Tibial nerve (tissue), 4 donors: ENCODE measurements around the gene IGLON5. TPM values are rescaled to one million over a fixed set of nuclear protein-coding genes. Genes with fewer than 3 reads are reported as not detected.

Experiments used
- DNase-seq, 2 donors: peaks; one replicate each; pipeline ENCODE4 v3.0.0-alpha.2; 2019; ENCODE audit warnings: low spot score in 2 of 2
- H3K27ac ChIP-seq, 4 donors: fragments of 200-600 bp; sonication (generic) in 3 of 4; one replicate each; pipeline ENCODE4 v1.5.1; 2017 to 2019; ENCODE audit warnings: mild to moderate bottlenecking in 1 of 4
- H3K27me3 ChIP-seq, 2 donors: fragments of 200-600 bp; sonication (generic) in 1 of 2; one replicate each; pipeline versions ENCODE4 v1.5.1 to v1.6.0; 2017 to 2019
- H3K36me3 ChIP-seq, 3 donors: fragments of 200-600 bp; sonication (generic); one replicate each; pipeline ENCODE4 v1.5.1; 2018 to 2019
- H3K4me1 ChIP-seq, 4 donors: fragments of 200-600 bp; sonication (generic) in 3 of 4; one replicate each; pipeline ENCODE4 v1.5.1; 2017 to 2019
- H3K4me3 ChIP-seq, 4 donors: fragments of 200-600 bp; sonication (generic) in 3 of 4; one replicate each; pipeline ENCODE4 v1.5.1; 2017 to 2019; ENCODE audit warnings: mild to moderate bottlenecking in 1 of 4, moderate library complexity in 1 of 4
- H3K9me3 ChIP-seq, 4 donors: fragments of 200-600 bp; sonication (generic) in 3 of 4; one replicate each; pipeline ENCODE4 v1.5.1; 2017 to 2019
- EP300 ChIP-seq, 2 donors: sonication (generic); formaldehyde crosslinking; IDR thresholded peaks; one replicate each; pipeline ENCODE4 v1.6.1; 2017; ENCODE audit warnings: antibody characterized with exemption in 2 of 2, mild to moderate bottlenecking in 1 of 2
- POLR2A ChIP-seq, 2 donors: fragments of 450-650 bp; IDR thresholded peaks; one replicate each; pipeline ENCODE4 v1.6.1; 2017; ENCODE audit warnings: antibody characterized with exemption in 2 of 2, mild to moderate bottlenecking in 2 of 2, moderate library complexity in 2 of 2
- WGBS, 2 donors: methylation state at CpG; one replicate each; pipeline ENCODE4 v1.1.5; 2018; 5-methylcytosine and 5-hydroxymethylcytosine counted together
- total RNA-seq, 4 donors: library from RNA; depleted of rRNA; stranded (reverse); fragments of >200 nt; gene quantifications; one replicate each; pipeline ENCODE4 v1.1.0, GENCODE V29; 2016
- TF ChIP-seq, protein P1 (sequence below), 5 experiments: fragments of 200-600 bp in 3 of 5; fragments of 450-650 bp in 2 of 5; sonication (generic) in 3 of 5; IDR thresholded peaks; one replicate each; pipeline ENCODE4 v1.5.1; 2016 to 2019; ENCODE audit warnings: antibody characterized with exemption in 5 of 5, mild to moderate bottlenecking in 3 of 5, moderate library complexity in 2 of 5

IGLON5 gene
- total RNA-seq, 4 donors from 2014 or later: 0.30 TPM; not detected in 3

DNA sequence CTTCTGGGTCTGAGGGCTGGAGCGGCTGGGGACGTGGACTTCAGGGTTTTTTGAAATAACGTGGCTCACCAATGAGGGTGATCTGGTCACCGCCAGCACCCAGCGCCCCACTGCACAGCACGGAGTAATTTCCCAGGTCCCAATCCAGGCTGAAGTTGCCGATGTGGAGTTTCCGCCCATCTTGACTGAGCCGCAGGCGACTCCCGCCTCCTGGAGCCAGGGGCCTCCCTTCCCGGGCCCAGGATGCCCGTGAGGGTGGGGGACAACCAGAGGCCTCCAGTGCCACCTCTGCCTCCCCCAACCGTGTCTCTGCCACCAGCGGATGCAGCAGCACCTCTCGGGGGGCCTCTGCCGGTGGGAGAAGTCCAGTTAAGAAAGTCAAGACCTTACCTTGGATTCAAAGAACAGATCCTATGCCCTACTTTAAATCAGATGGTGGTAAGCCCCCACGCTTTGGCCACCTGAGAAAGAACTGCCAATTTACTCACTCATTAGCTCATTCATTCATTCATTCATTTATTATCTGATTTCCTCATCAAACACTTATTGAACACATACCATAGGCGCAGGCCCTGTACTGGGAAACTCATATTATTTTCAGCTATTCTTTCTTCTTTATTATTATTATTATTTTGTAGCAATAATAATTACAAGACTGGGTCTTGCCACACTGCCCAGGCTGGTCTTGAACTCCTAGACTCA lies 26.6 kb downstream of the IGLON5 start:
- Histone ChIP-seq H3K27me3 (no peaks in the 10 kb centered on the region), H3K4me1 (peaks cover 0 to 28% (median 11%) of the 10 kb centered on the region in 4 donors), H3K36me3 (peaks cover 0 to 5% (median 0%) of the 10 kb centered on the region in 3 donors), H3K9me3 (no peaks in the 10 kb centered on the region), H3K4me3 (peak overlapping the region in 1 of 4 donors; percentile 44), H3K27ac (peak overlapping the region; percentile 65 to 90 (median 75))
- DNase-seq: no peak
- TF ChIP-seq POLR2A (IDR thresholded peaks at IDR 0.05) (no peak), EP300 (IDR thresholded peaks at IDR 0.05) (no peak)
- TF ChIP-seq, protein P1, sequence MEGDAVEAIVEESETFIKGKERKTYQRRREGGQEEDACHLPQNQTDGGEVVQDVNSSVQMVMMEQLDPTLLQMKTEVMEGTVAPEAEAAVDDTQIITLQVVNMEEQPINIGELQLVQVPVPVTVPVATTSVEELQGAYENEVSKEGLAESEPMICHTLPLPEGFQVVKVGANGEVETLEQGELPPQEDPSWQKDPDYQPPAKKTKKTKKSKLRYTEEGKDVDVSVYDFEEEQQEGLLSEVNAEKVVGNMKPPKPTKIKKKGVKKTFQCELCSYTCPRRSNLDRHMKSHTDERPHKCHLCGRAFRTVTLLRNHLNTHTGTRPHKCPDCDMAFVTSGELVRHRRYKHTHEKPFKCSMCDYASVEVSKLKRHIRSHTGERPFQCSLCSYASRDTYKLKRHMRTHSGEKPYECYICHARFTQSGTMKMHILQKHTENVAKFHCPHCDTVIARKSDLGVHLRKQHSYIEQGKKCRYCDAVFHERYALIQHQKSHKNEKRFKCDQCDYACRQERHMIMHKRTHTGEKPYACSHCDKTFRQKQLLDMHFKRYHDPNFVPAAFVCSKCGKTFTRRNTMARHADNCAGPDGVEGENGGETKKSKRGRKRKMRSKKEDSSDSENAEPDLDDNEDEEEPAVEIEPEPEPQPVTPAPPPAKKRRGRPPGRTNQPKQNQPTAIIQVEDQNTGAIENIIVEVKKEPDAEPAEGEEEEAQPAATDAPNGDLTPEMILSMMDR (IDR thresholded peaks at IDR 0.05): no peak
- WGBS, 2 donors: 85 to 87% methylated on average over 15 to 17 of the region's 19 CpGs

DNA sequence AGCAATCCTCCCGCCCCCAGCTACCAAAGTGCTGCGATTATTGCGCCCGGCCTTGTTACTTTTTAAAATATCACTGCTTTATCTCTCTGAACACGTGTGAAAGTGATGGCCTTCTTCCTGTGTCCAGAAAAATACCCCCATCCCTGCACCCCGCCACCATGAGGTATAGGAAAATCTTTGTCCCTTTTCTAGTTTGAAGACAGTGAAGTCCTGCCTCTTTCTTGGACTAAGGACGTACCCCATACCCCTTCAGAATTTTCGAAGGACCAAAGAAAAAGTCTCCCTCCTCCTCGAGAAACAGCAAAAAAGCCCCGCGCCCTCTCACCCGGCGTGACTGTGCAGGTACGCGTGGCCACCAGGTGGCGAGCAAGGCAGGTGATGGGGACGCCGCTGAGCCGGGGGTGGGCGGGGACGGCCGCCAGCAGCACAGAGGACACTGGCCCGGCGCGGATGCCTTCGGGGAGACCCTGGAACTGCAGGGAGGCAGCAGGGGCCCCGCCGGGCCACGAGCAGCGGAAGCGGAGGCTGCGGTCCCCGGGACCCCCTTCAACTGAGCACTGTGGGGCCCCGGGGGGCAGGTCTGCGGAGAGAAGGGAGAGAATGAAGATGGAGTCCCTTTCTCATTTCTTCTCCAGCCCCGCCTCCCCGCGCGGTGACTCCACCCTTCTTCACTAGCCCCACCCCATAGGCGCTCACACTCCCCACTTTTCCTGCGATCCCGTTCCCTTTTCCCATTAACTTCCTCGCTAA lies 27.3 kb downstream of the IGLON5 start:
- Histone ChIP-seq H3K27ac (peak overlapping the region; percentile 65 to 90 (median 75)), H3K4me1 (peaks cover 0 to 28% (median 11%) of the 10 kb centered on the region in 4 donors), H3K9me3 (no peaks in the 10 kb centered on the region), H3K27me3 (no peaks in the 10 kb centered on the region), H3K4me3 (peak overlapping the region; percentile 44 to 73 (median 58)), H3K36me3 (peaks cover 0 to 4% (median 0%) of the 10 kb centered on the region in 3 donors)
- WGBS, 2 donors: 5 to 7% methylated on average over 43 of the region's 43 CpGs
- DNase-seq: peak; percentile 70 to 86
- peak in 1 of 2 donors; percentile 28 for TF ChIP-seq EP300 (IDR thresholded peaks at IDR 0.05)
- TF ChIP-seq, protein P1 (IDR thresholded peaks at IDR 0.05): peak; percentile 87 to 93 (median 91)
- TF ChIP-seq POLR2A (IDR thresholded peaks at IDR 0.05): no peak

DNA sequence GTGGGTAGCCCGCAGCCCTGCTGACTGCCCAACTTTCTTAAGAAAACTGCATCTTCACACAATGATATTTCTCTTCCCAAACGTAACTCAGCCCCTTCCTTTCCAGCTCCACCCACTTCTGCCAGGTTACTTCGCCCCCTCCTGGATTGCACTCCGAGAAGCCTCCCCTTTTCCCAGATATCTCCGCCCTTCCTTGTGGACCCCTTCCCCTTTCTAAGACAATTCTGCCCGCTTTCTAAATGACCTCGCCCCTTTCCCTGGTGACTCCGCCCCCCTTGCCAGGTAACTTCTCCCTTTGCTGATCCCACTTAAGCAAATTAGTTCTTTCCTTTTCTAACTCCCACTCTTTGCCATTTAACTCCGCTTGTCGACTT lies 27.9 kb downstream of the IGLON5 start:
- H3K9me3 ChIP-seq: no peaks in the 10 kb centered on the region
- H3K27me3 ChIP-seq: no peaks in the 10 kb centered on the region
- no peaks in the 10 kb centered on the region for H3K36me3 ChIP-seq
- H3K27ac ChIP-seq: peak overlapping the region; percentile 65 to 90 (median 75)
- TF ChIP-seq POLR2A (IDR thresholded peaks at IDR 0.05) (no peak), EP300 (IDR thresholded peaks at IDR 0.05) (no peak)
- TF ChIP-seq, protein P1 (IDR thresholded peaks at IDR 0.05): no peak
- peak overlapping the region; percentile 44 to 73 (median 58) for H3K4me3 ChIP-seq
- DNase-seq: no peak
- peaks cover 0 to 28% (median 11%) of the 10 kb centered on the region in 4 donors for H3K4me1 ChIP-seq
- 0 to 1% methylated on average over 10 of the region's 10 CpGs for WGBS, 2 donors

DNA sequence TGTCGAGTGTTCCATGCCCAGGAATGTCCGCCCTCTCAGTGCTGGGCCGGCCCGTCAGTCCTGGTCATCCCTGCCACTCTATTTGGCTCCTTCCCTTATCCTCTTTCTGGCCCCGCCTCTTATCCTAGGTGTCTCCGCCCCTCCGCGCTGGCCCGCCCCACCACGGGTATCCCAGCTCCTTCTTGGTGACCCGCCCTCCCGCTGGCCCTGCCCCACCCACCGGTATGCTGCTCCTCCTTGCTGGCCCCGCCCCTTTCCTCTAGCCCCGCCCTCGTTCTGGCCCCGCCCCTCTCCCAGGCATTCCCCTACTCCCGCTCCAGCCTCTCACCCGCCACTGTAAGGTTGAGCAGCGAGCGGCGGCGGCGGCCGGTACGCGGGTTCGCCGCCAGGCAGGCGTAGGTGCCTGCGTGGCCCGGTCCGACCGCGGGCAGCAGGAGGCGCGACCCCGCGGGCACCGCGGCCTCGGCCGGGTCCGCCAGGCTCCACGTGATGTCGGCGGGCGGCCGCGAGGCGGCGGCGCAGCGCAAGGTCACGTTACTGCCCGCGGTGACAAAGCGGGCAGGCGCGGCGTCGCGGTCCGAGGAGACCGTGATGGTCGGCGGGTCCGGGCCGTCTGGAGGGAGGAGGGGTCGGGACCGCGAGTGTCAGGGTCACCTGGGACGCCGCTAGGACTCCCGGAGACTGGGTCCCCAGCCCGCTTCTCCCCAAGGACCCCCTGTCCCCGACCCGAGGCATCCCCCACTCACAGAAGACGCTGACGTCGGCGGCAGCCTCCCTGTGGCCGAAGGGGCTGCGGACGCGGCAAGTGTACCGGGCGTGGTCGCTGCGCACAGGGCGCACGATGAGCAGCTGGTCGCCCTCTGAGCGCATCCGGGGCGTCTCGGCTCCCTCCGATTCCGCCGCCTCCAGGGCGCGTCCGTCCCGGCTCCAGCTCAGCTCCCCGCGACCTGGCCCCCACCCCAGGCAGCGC lies 28.5 kb downstream of the IGLON5 start:
- Histone ChIP-seq H3K4me1 (peaks cover 0 to 28% (median 11%) of the 10 kb centered on the region in 4 donors), H3K9me3 (no peaks in the 10 kb centered on the region), H3K36me3 (peaks cover 0 to 6% (median 0%) of the 10 kb centered on the region in 3 donors), H3K27ac (peak overlapping the region; percentile 77 to 91 (median 86)), H3K27me3 (no peaks in the 10 kb centered on the region), H3K4me3 (peak overlapping the region; percentile 55 to 73 (median 66))
- peak; percentile 98 for DNase-seq
- WGBS, 2 donors: 1% methylated on average over 21 to 72 of the region's 107 CpGs
- TF ChIP-seq, protein P1 (IDR thresholded peaks at IDR 0.05): peak; percentile 20 to 92 (median 50)
- TF ChIP-seq EP300 (IDR thresholded peaks at IDR 0.05) (peak in 1 of 2 donors; percentile 80), POLR2A (IDR thresholded peaks at IDR 0.05) (peak; percentile 75 to 91)
